HG03342 (cell line): Measurements from ENCODE around the gene SHISA8.
"Not testable (repeated sequence)": the region's sequence is repeated elsewhere in the genome, so short reads cannot be mapped to it uniquely, and the experiment has no call there.

ENCODE experiments used
- ATAC-seq: cut with Tn5 transposase; IDR thresholded peaks from one replicate; pipeline ENCODE4 v1.9.1; 2021; ENCODE audit warnings: mild to moderate bottlenecking, moderate library complexity; ENCODE audit not compliant: unreplicated experiment

Gene SHISA8

DNA sequence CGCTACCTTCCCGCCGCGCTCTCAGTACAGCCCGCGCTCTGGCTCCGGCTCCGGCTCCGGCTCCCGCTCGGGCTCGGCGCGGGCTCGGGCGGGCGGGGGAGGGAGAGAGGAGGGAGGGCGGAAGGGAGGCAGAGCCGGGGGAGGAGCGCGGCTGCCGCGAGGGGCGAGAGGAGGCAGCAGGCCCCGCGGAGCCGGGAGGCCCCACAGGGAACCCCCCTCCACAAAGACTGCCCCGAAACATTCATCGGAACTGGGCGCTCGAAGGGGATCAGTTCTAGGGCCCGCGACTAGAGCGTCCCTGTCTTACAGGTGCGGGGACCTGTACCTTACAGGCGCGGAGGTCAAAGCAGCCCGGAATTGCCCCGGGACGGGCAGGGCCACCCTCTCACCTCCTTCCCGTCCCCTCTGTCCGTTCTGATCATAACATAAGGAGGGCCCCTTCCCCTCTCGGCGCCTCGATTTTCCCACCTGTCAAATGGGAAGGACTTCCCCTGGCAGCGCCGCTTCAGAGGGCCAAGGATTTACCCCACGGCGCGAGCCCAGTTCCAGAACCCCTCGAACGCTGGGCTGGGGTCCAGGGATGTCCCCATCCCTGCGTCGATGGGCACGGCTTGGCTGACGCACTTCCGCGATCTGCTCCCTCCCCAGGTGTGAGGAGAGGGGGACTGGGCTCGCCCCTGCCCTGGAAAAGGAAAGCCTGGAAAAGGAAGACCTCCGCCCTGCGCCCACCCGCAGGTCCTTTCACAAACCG, at the start of gene SHISA8:
Gene SHISA8 (minus strand): TSS at position 40 of the 751 bp plus-strand sequence. CDS start 407 bp downstream, outside the sequence.
- ATAC-seq: no peak

DNA sequence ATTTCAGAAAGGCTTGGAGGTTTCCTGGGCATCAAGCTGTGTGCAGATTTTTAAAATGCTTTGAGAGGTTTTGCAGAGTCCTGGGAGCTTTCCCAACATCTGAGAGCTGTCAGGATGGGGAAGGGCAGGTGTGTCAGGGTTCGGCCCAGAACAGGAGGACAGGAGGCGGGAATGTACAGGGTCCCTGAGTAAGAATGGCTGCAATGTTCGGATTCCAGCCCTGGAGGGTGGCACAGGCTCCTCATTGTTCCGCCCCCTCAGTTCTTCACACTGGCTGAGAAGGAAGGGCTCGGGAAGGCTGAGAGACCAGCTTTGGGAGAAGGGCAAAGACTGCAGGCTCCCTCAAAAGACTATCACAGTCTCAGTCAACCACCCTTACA, 49.2 kb upstream of the SHISA8 start:
- ATAC-seq: no peak

DNA sequence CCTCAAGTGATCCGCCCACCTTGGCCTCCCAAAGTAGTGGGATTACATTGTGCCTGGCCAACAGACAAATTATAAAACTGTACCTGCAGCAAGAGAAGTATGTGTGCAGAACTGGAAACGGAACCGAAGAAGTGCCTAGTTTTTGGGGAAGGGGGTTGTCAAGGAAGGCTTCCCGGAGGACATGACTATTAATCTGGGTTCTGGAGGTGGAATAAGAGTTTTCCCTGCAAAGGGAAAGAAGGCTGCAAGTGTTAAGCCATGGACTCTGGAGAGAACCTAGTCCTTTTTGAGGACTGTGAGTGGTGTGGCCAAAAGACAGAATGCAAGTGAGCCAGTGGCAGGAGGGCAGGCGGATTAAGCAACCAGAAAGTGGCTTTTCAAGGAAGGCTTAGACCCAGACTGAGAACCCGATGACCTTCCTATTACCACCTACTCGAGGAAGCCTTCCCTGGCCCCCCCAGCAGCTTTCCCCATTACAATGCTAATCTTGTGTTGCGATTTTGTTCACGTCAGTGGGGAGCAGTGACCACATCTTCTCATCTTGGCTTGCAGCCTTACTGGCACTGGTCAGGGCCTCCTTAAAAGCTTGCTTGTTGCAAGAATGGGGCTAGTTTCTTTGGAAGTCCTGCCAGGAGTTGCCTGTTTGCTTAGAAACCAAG, 48.7 kb upstream of the SHISA8 start:
- no peak for ATAC-seq

DNA sequence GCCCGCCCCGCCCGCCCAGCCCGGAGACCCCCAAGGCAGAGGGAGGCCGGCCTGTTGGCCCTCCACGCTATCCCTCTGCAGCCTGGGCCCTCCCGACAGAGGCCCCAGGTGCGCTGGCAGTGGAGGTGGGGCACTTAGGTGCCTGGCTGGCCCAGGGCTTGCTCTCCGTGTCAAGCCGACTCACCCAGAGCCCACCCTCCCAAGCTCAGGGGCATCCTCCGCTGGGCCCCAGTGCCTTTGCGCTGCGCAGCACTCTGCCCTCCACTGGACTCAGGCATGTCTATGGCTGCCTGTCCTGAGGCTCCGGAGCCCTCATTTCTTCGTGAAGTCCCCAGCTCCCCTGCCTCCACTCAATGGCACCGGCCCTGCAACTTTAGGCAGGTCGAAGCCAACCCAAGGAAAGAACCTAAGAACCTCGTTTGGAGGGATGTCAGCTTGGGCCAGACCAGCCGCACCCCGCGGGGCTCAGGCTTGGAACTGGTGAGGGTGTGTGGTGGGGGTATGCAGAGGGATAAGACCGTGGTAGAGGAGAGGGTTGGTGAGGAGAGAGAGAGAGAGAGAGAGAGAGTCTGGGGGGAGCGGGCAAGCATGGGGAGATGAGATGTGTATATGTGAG, 43.2 kb upstream of the SHISA8 start:
- no peak for ATAC-seq

DNA sequence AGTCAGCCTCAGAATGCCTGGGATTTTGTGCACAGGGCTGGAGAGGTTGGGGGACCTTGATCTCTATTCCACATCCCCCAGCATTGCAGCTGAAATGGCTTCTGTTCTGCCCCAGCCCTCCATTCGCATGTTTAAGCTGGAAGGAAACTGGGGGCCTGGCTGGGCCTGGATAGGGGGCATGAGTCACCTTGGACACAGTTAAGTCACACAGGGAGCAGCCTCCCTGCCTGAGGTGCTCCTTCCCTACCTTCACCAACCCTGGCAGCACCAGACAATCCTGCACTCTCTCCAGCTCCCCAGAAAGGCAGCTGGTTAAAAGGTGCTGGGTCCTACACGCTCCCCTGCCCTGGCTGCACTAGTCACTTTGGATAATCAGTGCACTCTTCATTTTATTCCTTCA, 37.8 kb upstream of the SHISA8 start:
- no peak for ATAC-seq

DNA sequence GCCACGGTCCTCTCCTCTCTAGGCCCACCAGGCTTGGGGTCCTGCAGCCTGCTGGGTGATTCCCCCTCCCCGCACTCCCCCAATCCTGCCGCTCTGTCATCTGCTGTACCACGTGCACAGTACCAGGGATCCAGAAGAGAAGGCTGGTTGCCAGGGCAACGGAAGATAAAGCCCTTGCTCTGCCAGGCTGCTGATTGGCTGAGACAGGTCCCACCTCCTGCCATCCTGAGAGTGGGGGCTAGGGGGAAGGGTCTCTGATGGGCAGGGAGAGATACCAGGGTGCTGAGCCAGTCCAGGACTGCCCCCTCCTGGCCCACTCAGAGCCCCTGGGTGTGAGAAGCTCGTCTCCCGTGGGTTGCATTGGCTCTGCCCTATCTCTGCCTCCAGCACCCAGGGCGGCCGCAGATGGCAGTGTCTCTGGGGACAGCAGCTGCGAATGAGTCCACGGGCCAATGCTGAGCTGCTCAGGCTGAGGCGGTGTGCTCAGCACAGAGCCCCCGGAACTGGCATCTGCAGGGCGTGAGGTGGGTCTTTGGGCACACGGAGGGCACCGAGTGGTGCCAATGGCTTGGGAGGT, 37.1 kb upstream of the SHISA8 start, which contains the start of gene SMIM45:
Gene SMIM45 (plus strand): TSS at position 253 of the 577 bp plus-strand sequence.
- no peak for ATAC-seq

DNA sequence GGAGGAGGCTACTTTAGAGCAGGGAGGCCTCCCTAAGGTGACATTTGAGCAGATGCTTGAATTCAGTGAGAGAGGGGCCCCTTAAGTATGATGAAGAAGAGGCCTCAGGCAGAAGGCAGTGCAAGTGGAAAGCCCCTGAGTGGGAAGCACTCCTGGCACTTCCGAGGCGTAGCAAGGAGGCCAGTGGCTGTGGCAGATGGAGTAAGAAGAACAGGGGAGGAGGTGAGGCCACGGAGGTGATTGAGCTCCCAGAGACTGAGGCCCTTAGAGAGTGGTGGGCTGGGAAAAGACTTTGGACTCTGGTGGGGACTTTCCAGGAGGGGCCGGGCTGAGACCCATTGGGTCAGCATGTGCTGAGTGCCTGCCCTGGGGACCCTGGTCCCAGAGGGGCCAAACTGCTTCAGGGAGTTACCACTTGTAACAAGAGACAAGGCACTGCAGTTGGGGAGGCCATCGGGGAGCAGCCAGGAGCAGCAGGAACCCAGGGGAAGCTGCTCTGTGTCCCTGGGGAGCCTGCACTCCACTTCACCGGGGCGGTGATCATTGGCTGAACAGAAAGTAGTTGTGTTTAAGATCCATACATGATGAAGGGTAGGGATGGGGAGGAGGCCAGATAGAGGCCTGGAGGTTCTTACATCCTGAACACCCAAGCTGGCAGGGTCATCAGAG, 34.6 kb upstream of the SHISA8 start:
- no peak for ATAC-seq

DNA sequence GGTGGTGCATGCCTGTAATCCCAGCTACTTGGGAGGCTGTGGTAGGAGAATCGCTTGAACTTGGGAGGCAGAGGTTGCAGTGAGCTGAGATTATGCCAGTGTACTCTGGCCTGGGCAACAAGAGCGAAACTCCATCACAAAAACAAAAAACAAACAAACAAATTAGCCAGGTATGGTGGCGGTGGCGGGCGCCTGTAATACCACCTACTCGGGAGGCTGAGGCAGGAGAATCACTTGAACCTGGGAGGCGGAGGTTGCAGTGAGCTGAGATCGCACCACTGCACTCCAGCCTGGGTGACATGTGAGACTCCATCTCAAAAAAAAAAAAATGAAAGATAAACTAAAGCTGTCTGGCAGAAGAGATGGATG, 34.0 kb upstream of the SHISA8 start:
- ATAC-seq: not testable (repeated sequence)

DNA sequence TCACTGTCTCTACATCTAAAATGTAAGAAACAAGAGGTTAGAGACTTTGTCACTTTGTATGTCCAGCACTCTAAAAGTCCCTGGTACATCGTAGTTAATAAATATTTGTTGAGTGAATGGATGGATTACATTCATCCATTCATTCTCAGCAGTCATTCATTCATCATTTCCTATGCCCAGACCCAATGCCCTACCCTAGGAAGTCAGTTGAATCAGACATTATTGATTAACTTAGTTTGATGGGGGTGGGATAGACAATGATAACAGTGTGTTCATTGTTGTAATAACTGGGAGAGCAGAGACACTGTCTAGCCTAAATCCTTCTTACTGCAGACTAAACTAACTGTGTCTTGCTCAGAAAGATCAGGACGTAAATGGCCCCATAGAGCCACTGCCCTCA, 33.3 kb upstream of the SHISA8 start:
- no peak for ATAC-seq

DNA sequence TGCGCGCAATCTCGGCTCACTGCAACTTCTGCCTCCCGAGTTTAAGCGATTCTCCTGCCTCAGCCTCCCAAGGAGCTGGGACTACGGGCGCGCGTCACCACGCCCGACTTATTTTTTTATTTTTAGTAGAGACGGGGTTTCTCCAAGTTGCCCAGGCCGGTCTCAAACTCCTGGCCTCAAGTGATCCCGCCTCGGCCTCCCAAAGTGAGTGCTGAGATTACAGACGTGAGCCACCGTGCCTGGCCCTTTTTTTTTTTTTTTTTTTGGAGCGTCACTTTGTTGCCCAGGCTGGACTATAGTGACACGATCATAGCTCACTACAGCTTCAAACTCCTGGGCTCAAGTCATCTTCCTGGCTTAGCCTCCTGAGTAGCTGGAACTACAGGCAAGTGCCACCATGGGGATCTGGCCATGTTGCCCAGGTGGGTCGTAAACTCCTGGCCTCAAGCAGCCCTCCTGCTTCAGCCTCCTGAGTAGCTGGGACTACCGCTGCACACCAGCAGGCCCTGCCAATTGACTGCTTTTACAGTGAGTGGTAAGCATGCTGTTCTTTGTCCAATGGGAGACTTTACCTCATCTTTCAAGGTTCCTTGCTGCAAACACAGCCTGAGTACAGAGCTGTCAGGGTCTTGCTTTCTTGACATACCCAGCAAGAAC, 32.7 kb upstream of the SHISA8 start:
- no peak for ATAC-seq

DNA sequence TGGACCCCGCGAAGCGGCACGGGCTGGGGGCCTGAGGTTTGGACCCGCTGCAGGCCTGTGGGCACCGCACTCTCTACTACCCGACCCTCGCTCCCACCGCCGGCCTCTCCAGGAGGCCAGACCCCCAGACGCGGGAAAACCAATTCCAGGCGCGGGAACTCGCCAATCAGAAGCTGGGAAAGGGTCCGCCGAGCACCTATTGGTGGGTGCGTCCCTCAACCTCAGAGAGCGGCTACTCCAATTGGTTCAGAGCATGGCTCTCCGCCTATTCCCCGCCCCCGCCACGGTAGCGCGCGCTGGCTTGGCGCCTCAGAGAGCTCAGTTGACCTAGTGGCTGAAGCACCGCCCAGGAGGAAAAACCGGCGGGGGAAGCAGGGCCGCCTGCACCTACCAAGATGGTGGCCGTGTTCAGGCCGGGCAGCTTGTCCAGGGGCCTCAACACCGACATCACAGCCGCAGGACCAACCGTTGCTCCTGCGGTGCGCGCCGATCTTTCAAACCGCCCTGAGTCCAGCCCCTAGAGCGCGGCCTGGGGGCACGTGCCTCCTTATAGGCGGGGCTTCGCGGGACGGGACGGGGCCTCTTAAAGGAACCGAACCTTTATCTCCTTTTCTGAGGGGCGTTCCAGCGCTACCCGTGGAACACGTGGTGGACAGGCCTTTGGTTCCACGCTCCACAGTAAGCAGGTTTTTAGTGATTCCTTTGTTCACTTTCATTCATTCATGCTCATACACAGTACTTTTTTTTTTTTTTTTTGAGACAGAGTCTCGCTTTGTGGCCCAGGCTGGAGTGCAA, 32.0 kb upstream of the SHISA8 start, which contains the start of gene CENPM:
Gene CENPM (minus strand): TSS at position 524 of the 795 bp plus-strand sequence. CDS start 76 bp downstream, at position 448.
- ATAC-seq: peak; percentile 74

DNA sequence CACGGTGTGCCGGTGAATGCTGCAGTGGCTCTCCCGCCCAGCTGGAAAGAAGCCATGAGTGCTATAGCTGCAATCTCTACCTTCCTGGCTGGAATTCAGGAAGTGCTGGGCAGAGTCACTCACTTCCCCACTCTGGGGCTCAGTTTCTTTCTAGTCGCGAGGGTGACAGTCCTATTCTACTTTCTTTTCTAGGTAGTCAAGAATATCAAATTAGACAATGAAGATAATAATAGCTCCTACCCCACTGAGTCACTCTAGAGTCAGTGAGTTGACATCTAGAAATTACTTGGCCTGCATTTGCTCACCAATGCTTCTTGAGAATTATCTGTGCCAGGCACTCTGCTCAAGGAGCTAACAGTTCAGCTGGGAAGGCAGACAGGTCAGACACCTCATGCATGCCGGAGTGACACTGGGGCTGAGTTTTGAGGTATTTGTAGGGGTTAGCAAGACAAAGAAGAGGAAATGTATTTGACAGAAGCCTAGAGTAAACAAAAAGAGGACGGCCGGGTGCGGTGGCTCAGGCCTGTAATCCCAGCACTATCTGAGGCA, 28.9 kb upstream of the SHISA8 start:
- ATAC-seq: no peak

DNA sequence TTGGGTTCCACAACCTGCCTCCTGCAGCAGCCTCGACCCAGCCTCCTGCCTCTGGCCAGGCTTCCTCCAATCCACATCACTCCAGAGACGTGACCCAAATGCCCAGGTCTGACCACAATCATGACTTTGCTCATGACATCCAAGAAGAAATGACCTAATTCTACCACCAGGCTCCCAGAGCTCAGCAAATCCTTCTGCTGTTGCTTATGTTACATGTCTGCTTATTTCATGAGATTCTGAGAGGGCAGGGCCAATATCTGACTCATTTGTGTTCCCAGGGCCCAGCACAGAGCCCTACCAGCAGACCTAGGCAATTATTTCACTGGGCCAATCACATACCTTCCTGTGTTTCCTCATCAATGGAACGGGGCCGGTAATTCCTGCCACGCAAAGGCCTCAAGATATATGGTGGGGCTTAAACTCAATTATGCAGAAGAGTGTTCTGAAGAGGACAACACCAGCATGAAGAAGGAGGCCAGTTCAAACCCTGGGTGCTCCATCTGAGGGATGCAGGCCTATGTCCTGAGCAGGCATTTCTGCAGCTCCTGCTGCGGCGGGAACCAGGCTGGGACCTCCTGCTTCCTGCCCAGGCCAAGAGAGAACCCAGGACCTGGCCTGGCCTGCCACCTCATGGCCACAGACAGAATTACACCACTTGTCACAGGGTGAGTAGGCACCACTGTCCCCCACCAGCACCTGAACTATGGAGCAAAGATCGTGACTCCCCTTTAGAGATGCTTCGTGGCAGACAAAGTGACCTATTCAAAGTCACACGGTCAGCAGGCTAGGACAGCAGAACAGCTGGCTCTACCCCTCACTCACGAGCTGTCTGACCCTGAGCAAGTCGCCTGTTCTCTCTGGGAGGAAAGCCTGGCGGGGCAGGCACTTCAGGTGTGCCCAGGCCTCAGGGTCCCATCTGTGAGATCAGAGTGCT, 26.2 kb upstream of the SHISA8 start:
- ATAC-seq: no peak

DNA sequence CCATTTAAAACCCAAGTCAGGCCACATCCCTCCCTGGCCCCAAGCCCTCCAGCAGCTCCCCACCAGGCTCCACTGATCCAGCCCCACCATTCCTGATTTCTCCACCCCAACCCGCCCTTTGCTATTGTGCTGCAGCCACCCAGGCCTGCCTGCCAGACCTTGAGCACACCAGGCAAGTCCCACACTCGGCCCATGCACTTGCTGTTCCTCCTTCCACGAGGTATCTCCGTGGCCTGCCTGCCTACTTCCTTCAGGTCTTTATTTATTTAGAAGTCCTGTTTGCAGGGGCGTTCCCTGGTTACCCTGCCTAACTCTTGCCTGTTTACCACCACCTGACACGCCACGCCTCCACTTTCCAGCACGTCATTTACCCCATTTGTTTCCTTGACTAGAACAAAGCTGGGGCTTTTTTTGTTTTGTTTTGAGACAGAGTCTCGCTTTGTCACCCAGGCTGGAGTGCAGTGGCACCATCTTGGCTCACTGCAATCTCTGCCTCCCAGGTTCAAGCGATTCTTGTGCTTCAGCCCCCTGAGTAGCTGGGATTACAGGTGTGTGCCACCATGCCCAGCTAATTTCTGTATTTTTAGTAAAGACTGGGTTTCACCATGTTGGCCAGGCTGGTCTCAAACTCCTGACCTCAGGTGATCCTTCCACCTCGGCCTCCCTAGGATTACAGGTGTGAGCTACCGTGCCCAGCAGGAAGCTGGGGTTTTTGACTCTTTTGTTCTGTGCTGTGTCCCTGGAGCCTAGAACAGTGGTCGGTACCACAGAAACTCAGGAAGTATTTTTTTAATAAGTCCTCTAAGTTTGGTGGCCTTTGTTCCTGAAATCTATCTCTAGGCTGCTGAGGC, 25.3 kb upstream of the SHISA8 start:
- peak; percentile 53 for ATAC-seq

DNA sequence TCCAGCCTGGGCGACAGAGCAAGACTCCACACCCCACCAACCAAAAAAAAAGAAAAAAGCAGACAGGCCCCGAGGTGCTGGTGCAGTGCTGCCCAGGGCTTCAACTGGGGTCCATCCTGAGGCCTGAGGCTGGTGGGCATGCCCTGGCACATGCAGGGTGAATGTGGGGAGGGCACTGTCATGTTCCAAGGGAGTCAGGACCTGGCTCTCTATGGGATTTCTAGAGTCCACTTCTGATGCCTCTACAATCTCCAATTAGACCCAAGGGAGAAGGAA, 22.0 kb upstream of the SHISA8 start:
- no peak for ATAC-seq

DNA sequence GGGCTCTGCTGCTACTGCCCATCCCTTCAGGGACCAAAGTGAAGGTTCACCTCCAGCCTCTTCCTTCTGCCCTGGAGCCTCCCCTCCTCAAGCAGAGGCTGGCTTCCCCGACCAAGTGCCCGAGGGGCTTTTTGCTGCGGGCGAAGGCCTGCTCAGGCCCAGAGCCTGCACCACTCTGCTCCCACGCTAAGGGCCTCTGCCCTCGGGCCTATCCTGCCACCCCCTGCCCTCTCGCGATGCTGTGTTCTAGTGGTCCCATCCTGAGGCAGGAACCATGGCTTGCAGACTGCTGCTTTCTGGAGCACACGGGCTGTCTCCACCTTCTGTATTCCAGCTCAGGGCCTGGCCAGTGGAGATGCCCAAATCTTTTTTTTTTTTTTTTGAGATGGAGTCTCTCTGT, 20.6 kb upstream of the SHISA8 start:
- no peak for ATAC-seq

DNA sequence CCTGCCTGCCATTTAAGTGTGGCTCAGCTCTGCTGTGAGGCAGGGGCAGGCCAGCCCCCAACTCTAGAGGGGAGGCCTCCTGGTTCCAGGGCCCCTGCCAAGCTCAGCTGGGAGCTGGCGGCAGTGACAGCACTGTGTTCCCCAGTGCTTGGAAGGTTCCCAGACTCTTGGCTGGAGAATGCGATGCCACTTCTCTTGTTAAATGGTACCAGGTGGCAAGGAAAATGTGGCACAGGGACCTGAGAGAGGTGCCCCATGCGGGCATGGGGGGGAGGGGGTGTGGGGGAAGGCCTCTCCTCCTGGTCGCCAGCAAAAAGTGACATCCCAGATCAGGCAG, 20.1 kb upstream of the SHISA8 start:
- ATAC-seq: no peak
